ENCODE data around the gene TUBB6. TPM values are rescaled to one million over a fixed set of nuclear protein-coding genes. Genes with fewer than 3 reads are reported as not detected.

Gene TUBB6
- total RNA-seq, 2 experiments from 2014 or later = 8.3 to 10.9 TPM

DNA sequence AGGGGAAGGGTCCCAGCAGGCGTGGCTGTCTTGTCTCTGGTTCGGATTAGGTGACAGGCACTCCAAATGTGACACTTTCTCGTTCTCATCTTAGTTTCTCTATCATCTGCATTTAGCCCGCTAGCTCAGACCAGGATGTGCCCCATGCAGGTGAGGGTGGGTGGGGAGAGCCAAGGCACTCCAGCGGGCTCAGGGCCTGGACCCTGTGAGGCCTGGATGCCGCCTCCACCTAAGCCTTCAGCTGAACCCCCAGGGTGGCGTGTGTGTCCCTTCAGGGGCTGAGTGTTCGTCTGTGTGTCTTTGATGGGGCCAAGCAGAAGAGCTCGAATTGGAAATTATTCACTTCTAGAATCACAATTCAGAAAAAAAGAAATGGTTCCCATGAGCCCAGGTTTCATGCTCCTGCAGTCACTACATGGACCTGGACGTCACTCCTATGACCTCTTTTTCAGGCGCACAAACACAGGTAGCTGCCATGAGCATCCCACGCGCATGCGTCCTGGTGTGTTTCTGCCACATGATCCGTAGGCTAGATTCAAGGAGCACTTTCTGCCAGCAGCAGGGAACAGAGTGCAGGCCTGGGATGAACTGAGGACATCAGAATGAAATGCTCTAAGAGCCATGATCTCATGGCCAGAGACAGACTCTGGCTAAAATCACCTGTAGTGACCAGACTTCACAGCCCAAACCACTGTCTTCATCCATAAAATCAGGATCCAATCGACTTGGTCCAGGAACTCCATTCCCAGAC is 28.1 kb upstream of the TUBB6 start:
- H3K9me3 Mint-ChIP-seq (ENCODE audit: insufficient read depth) = no peaks in the 10 kb centered on the region
- POLR2A ChIA-PET = no interaction called here
- no peaks in the 10 kb centered on the region for H3K36me3 Mint-ChIP-seq (ENCODE audit: low read depth)
- H3K4me1 Mint-ChIP-seq (ENCODE audit: low read depth) = peaks cover 2% of the 10 kb centered on the region
- no peak overlapping the region for H3K27ac Mint-ChIP-seq
- CTCF ChIA-PET = interaction anchor here (0.7 kb wide), 1 partner anchor 8 kb away, joined by 3 read pairs; no protein-coding TSS in a partner anchor
- H3K4me3 Mint-ChIP-seq = no peak overlapping the region
- no peak for ATAC-seq
- no peak for DNase-seq
- H3K27me3 Mint-ChIP-seq (ENCODE audit: low read depth) = peaks cover 4% of the 10 kb centered on the region

DNA sequence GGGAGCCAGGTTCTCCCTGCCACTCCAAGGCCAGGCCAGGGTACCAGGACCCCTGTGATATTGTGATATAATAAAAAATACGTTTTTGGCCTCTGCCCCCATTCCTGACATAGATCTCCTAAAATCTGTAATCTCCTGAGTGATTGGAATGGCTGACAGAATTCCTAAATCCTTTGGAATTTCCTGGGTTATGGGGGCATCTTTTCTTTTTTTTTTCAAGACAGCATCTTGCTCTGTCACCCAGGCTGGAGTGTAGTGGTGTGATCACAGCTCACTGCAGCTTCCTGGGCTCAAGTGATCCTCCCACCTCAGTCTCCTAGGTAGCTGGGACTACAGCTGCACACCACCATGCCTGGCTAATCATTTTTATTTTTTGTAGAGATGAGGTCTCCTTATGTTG is 26.2 kb upstream of the TUBB6 start:
- H3K27ac Mint-ChIP-seq = no peak overlapping the region
- H3K27me3 Mint-ChIP-seq (ENCODE audit: low read depth) = peaks cover 7% of the 10 kb centered on the region
- no peak for ATAC-seq
- H3K4me3 Mint-ChIP-seq = no peak overlapping the region
- ChIA-PET CTCF (interaction anchor here (3.5 kb wide), 1 partner anchor 10 kb away, joined by 15 read pairs; no protein-coding TSS in a partner anchor), POLR2A (no interaction called here)
- H3K9me3 Mint-ChIP-seq (ENCODE audit: insufficient read depth) = no peaks in the 10 kb centered on the region
- H3K36me3 Mint-ChIP-seq (ENCODE audit: low read depth) = no peaks in the 10 kb centered on the region
- DNase-seq = no peak
- peaks cover 2% of the 10 kb centered on the region for H3K4me1 Mint-ChIP-seq (ENCODE audit: low read depth)

DNA sequence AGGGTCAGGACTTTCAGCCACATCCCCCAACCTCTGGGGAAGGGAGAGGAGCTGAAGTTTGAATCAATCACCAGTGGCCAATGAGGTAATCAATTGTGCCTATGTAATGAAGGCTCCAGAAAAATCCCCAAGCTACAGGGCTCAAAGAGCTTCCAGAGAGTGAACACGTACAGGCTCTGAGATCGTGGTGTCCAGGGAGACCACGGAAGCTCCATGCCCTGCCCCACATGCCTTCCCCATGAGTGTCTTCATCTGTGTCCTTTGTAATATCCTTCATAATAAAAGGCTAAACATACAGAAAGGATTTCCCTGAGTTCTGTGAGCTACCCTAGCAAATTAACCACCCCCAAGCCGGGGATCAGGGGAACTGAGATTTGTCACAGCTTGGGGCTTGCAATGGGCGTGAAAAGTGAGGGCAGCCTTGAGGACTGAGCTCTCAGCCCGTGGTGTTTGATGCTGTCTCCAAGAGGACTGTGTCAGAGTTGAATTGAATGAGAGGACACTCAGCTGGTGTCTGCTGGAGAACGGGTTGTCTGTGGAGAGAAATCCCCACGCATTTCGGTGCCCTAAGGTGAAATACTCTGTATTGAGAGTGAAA is 25.5 kb upstream of the TUBB6 start:
- ChIA-PET POLR2A (no interaction called here), CTCF (interaction anchor here (0.8 to 3.5 kb wide), 2 partner anchors 10 to 46 kb away, joined by 3 to 15 read pairs; no protein-coding TSS in a partner anchor)
- ATAC-seq (no peak), DNase-seq (no peak)
- Mint-ChIP-seq H3K9me3 (ENCODE audit: insufficient read depth) (no peaks in the 10 kb centered on the region), H3K27ac (no peak overlapping the region), H3K36me3 (ENCODE audit: low read depth) (no peaks in the 10 kb centered on the region), H3K4me1 (ENCODE audit: low read depth) (peaks cover 2% of the 10 kb centered on the region), H3K4me3 (no peak overlapping the region), H3K27me3 (ENCODE audit: low read depth) (peaks cover 12% of the 10 kb centered on the region)

DNA sequence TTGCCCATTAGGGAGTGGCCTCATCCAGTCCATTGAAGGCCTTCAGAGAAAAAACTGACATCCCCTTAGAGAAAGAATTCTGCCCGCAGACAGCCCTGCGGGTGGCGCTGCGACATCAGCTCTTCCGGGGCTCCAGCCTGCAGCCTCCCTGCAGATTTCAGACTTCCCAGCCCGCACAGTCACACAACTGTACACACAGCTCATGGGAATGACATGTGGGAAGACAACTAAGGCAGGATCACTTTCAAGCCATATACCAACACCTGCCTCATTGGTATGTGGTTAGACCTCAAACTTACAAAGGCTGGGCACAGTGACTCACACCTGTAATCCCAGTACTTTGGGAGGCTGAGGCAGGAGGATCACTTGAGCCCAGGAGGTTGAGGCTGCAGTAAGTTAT is 24.8 kb upstream of the TUBB6 start:
- H3K9me3 Mint-ChIP-seq (ENCODE audit: insufficient read depth) = no peaks in the 10 kb centered on the region
- no peak for ATAC-seq
- no peak overlapping the region for H3K4me3 Mint-ChIP-seq

GRCh38 chr18:12283666-12284065 is 24.4 kb upstream of the TUBB6 start:
- CTCF ChIA-PET = interaction anchor here (0.7 to 3.5 kb wide), 3 partner anchors 11 to 47 kb away, joined by 3 to 15 read pairs (median 3); no protein-coding TSS in a partner anchor
- peaks cover 4% of the 10 kb centered on the region for H3K4me1 Mint-ChIP-seq (ENCODE audit: low read depth)
- H3K9me3 Mint-ChIP-seq (ENCODE audit: insufficient read depth) = no peaks in the 10 kb centered on the region
- H3K36me3 Mint-ChIP-seq (ENCODE audit: low read depth) = no peaks in the 10 kb centered on the region
- DNase-seq (no peak), ATAC-seq (no peak)
- H3K27me3 Mint-ChIP-seq (ENCODE audit: low read depth) = peaks cover 21% of the 10 kb centered on the region
- POLR2A ChIA-PET = no interaction called here
- no peak overlapping the region for H3K4me3 Mint-ChIP-seq
- no peak overlapping the region for H3K27ac Mint-ChIP-seq

More for the DNA sequence above, 24.8 kb upstream of the TUBB6 start:
- Mint-ChIP-seq H3K27me3 (ENCODE audit: low read depth) (peaks cover 18% of the 10 kb centered on the region), H3K36me3 (ENCODE audit: low read depth) (no peaks in the 10 kb centered on the region), H3K27ac (no peak overlapping the region), H3K4me1 (ENCODE audit: low read depth) (peaks cover 5% of the 10 kb centered on the region)
- ChIA-PET POLR2A (no interaction called here), CTCF (interaction anchor here (3.5 kb wide), 1 partner anchor 11 kb away, joined by 15 read pairs; no protein-coding TSS in a partner anchor)
- DNase-seq = no peak

GRCh38 chr18:12287131-12287681 is 20.8 kb upstream of the TUBB6 start:
- POLR2A ChIA-PET = no interaction called here
- peaks cover 4% of the 10 kb centered on the region for H3K4me1 Mint-ChIP-seq (ENCODE audit: low read depth)
- no peaks in the 10 kb centered on the region for H3K9me3 Mint-ChIP-seq (ENCODE audit: insufficient read depth)
- peaks cover 32% of the 10 kb centered on the region for H3K27me3 Mint-ChIP-seq (ENCODE audit: low read depth)
- no peaks in the 10 kb centered on the region for H3K36me3 Mint-ChIP-seq (ENCODE audit: low read depth)
- H3K27ac Mint-ChIP-seq = no peak overlapping the region
- no peak for DNase-seq
- CTCF ChIA-PET = interaction anchor here (2.2 kb wide), 1 partner anchor 15 kb away, joined by 17 read pairs; no protein-coding TSS in a partner anchor
- H3K4me3 Mint-ChIP-seq = no peak overlapping the region
- ATAC-seq = no peak

DNA sequence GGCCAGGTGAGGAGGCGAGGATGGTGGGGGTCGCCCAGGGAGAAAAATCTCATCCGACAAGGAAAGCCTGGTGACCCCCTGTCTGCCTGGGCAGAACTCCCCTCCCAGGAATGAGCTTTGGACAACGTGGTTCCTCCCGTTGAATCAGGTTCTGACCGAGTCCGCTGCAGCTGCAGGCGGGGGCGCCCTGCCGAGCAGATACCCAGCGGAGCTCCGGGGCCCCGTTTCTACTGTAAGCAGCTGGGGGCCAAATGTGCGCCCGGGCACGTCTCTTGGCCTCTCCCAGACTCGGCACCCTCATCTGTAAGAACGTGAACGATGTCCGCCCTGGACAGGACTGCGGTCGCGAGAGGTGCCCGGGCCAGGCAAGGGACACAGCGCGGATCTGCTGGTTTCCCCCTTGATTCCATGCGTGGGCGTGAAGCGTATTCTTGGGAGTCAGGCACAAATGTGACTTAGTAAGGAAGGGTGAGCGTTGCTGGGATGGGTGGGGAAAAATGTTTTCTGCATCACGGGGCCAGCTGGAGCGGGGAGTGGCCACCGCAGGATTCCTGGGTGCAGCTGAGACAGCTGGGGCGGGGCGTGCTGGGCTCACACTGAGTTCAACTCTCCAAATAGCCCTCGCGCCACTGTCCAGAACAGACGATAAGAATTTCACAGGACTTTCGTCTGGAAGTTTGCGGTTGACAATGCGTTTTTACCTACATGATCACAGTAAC is 20.2 kb upstream of the TUBB6 start:
- Mint-ChIP-seq H3K4me3 (no peak overlapping the region), H3K4me1 (ENCODE audit: low read depth) (peaks cover 4% of the 10 kb centered on the region), H3K36me3 (ENCODE audit: low read depth) (no peaks in the 10 kb centered on the region), H3K27ac (no peak overlapping the region), H3K9me3 (ENCODE audit: insufficient read depth) (no peaks in the 10 kb centered on the region), H3K27me3 (ENCODE audit: low read depth) (peaks cover 32% of the 10 kb centered on the region)
- DNase-seq (no peak), ATAC-seq (no peak)
- POLR2A ChIA-PET = no interaction called here
- CTCF ChIA-PET = interaction anchor here (1.2 to 2.2 kb wide), 2 partner anchors 15 to 16 kb away, joined by 4 to 17 read pairs; no protein-coding TSS in a partner anchor

GRCh38 chr18:12288403-12288755 is 19.7 kb upstream of the TUBB6 start:
- ATAC-seq (no peak), DNase-seq (no peak)
- POLR2A ChIA-PET = no interaction called here
- no peak overlapping the region for H3K4me3 Mint-ChIP-seq
- no peak overlapping the region for H3K27ac Mint-ChIP-seq
- CTCF ChIA-PET = interaction anchor here (1.2 kb wide), 1 partner anchor 16 kb away, joined by 4 read pairs; no protein-coding TSS in a partner anchor
- H3K27me3 Mint-ChIP-seq (ENCODE audit: low read depth) = peaks cover 32% of the 10 kb centered on the region
- peaks cover 4% of the 10 kb centered on the region for H3K4me1 Mint-ChIP-seq (ENCODE audit: low read depth)
- no peaks in the 10 kb centered on the region for H3K9me3 Mint-ChIP-seq (ENCODE audit: insufficient read depth)
- H3K36me3 Mint-ChIP-seq (ENCODE audit: low read depth) = no peaks in the 10 kb centered on the region

GRCh38 chr18:12290086-12290485 is 18.0 kb upstream of the TUBB6 start:
- ChIA-PET POLR2A (no interaction called here), CTCF (no interaction called here)
- DNase-seq = no peak
- no peaks in the 10 kb centered on the region for H3K9me3 Mint-ChIP-seq (ENCODE audit: insufficient read depth)
- no peak for ATAC-seq
- peaks cover 28% of the 10 kb centered on the region for H3K27me3 Mint-ChIP-seq (ENCODE audit: low read depth)
- H3K4me3 Mint-ChIP-seq = no peak overlapping the region
- H3K36me3 Mint-ChIP-seq (ENCODE audit: low read depth) = no peaks in the 10 kb centered on the region
- no peak overlapping the region for H3K27ac Mint-ChIP-seq
- H3K4me1 Mint-ChIP-seq (ENCODE audit: low read depth) = peaks cover 4% of the 10 kb centered on the region

DNA sequence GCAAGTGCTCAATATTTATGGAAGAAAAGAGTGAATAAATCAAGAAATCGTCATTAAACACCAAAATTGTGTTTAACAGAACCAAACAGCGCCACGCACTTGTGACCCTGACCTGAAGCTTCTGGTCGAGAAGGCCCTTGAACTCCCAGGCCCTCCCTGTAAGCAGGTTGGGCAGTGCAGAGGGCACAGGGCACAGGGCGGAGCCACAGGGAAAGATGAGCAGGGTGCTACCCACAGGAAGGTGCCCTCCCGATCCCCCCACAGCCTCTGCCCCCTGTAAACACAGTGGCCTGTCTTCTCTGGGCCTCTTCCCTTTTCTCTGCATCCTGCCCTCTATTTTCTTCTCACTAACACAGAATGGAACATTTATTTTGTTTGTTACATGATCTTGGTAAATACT is 16.9 kb upstream of the TUBB6 start:
- CTCF ChIA-PET = no interaction called here
- peaks cover 26% of the 10 kb centered on the region for H3K27me3 Mint-ChIP-seq (ENCODE audit: low read depth)
- ATAC-seq = no peak
- no peak for DNase-seq
- H3K4me3 Mint-ChIP-seq = no peak overlapping the region
- H3K27ac Mint-ChIP-seq = no peak overlapping the region
- H3K36me3 Mint-ChIP-seq (ENCODE audit: low read depth) = no peaks in the 10 kb centered on the region
- H3K9me3 Mint-ChIP-seq (ENCODE audit: insufficient read depth) = no peaks in the 10 kb centered on the region
- peaks cover 4% of the 10 kb centered on the region for H3K4me1 Mint-ChIP-seq (ENCODE audit: low read depth)
- POLR2A ChIA-PET = no interaction called here

DNA sequence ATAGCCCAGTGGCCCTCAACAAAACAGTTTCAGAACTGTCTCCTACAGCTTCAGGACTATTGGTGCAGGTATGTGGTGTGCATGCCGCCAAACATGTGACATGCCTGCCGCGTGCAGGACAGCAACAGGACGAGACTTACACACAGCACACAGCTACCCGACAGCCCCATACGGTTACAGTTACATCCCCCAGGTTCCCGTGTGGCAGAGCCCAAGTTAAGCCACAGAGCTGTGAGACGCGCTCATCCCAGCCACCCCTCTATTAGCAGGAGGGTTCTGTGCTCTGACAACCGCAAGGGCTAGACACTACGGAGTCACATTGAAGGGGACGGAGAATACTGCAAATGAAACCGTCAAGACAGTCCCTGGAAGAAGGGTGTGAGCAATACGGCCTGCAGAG is 16.4 kb upstream of the TUBB6 start:
- Mint-ChIP-seq H3K9me3 (ENCODE audit: insufficient read depth) (no peaks in the 10 kb centered on the region), H3K36me3 (ENCODE audit: low read depth) (no peaks in the 10 kb centered on the region), H3K4me1 (ENCODE audit: low read depth) (peaks cover 4% of the 10 kb centered on the region), H3K27me3 (ENCODE audit: low read depth) (peaks cover 27% of the 10 kb centered on the region), H3K27ac (no peak overlapping the region), H3K4me3 (no peak overlapping the region)
- POLR2A ChIA-PET = no interaction called here
- no peak for DNase-seq
- CTCF ChIA-PET = no interaction called here
- no peak for ATAC-seq

- Mint-ChIP-seq H3K27me3 (ENCODE audit: low read depth) (peaks cover 13% of the 10 kb centered on the region), H3K27ac (no peak overlapping the region), H3K4me1 (ENCODE audit: low read depth) (no peaks in the 10 kb centered on the region), H3K9me3 (ENCODE audit: insufficient read depth) (no peaks in the 10 kb centered on the region), H3K4me3 (no peak overlapping the region), H3K36me3 (ENCODE audit: low read depth) (no peaks in the 10 kb centered on the region)
- POLR2A ChIA-PET = no interaction called here
- DNase-seq = no peak
- CTCF ChIA-PET = no interaction called here
- no peak for ATAC-seq
These were observed 14.2 kb upstream of the TUBB6 start for GRCh38 chr18:12293831-12294230.
